Activated T-cell treated with anti-CD3 and anti-CD28 coated beads, Interleukin-2, amount 50 U/mL, for 4 hours (primary cell): Measurements from ENCODE around the gene YIPF2. TPM values are rescaled to one million over a fixed set of nuclear protein-coding genes. Genes with fewer than 3 reads are reported as not detected.

ENCODE experiments used
- ATAC-seq, 2 donors: fragments of 200-7000 bp; cut with Tn5 transposase; one replicate each; pipeline ENCODE4 v1.10.0; 2021
- DNase-seq: peaks from one replicate; pipeline ENCODE4 v3.0.0-alpha.2; 2020
- H3K27me3 Mint-ChIP-seq: one replicate; pipeline ENCODE4 v1.8.0; 2021; ENCODE audit warnings: low read depth, mixed read lengths
- H3K36me3 Mint-ChIP-seq: one replicate; pipeline ENCODE4 v1.8.0; 2022; ENCODE audit warnings: mixed read lengths; ENCODE audit not compliant: insufficient read depth
- H3K4me1 Mint-ChIP-seq: one replicate; pipeline ENCODE4 v1.8.0; 2021; ENCODE audit warnings: low read depth, mixed read lengths
- H3K4me3 Mint-ChIP-seq: one replicate; pipeline ENCODE4 v1.8.0; 2021; ENCODE audit warnings: mild to moderate bottlenecking, moderate library complexity, mixed read lengths
- H3K9me3 Mint-ChIP-seq: one replicate; pipeline ENCODE4 v1.8.0; 2021; ENCODE audit warnings: mixed read lengths
- total RNA-seq, 3 donors: library from RNA; stranded (reverse); gene quantifications; one replicate each; pipeline ENCODE4 v1.2.1, GENCODE V29; 2021

The YIPF2 gene
- total RNA-seq: 10 to 100 TPM; 37.4 to 50.9 (median 47.5) TPM

DNA sequence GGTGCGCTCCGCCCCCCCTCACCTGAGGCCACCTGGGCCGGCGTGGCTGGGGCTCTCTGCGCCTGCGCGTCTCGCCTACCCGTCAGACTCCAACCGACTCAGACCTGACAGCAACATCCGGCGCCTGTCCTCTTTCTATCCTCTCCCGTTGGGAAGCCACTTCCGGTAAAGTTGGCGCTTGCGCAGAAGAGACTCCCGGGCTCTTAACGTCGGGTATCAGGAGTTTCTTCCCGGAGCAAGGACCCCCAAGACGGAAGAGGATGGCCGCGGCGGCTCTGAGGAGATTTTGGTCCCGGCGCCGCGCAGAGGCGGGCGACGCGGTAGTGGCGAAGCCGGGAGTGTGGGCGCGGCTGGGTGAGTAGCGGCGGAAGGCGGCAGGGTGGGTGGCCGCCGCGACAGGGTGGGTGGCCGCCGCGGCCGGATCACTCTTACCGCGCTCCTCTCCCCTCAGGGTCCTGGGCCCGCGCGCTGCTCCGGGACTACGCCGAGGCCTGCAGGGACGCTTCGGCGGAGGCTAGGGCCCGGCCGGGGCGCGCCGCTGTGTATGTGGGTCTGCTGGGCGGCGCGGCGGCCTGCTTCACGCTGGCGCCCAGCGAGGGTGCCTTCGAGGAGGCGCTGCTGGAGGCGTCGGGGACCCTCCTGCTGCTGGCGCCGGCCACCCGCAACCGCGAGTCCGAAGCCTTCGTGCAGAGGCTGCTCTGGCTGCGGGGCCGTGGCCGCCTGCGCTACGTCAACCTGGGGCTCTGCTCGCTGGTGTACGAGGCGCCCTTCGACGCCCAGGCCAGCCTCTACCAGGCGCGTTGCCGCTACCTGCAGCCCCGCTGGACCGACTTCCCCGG lies at the start of gene YIPF2, which contains the start of gene TIMM29:
Gene YIPF2, minus strand, starts transcription at position 77 of the 839 bp plus-strand sequence. CDS start 229 bp downstream, outside the sequence.
Gene TIMM29, plus strand, starts transcription at position 249 of the 839 bp plus-strand sequence. Its CDS starts 12 bp downstream, at position 261.
- peaks cover 19% of the 10 kb centered on the region for H3K4me1 Mint-ChIP-seq
- ATAC-seq (peak; percentile 91), DNase-seq (peak; percentile 93)
- H3K27me3 Mint-ChIP-seq: no peaks in the 10 kb centered on the region
- peaks cover 9% of the 10 kb centered on the region for H3K36me3 Mint-ChIP-seq
- H3K9me3 Mint-ChIP-seq: no peaks in the 10 kb centered on the region
- H3K4me3 Mint-ChIP-seq: peak within 1 kb of the TSS; percentile 92

GRCh38 chr19:10977742-10978092 lies 49.3 kb upstream of the YIPF2 start:
- ATAC-seq: no peak
- H3K27me3 Mint-ChIP-seq: no peaks in the 10 kb centered on the region
- H3K4me1 Mint-ChIP-seq: peaks cover 32% of the 10 kb centered on the region
- no peak for DNase-seq
- no peaks in the 10 kb centered on the region for H3K9me3 Mint-ChIP-seq
- no peak overlapping the region for H3K4me3 Mint-ChIP-seq
- peaks cover 2% of the 10 kb centered on the region for H3K36me3 Mint-ChIP-seq

- ATAC-seq: no peak
These were observed 47.9 kb upstream of the YIPF2 start for GRCh38 chr19:10976131-10976892.

DNA sequence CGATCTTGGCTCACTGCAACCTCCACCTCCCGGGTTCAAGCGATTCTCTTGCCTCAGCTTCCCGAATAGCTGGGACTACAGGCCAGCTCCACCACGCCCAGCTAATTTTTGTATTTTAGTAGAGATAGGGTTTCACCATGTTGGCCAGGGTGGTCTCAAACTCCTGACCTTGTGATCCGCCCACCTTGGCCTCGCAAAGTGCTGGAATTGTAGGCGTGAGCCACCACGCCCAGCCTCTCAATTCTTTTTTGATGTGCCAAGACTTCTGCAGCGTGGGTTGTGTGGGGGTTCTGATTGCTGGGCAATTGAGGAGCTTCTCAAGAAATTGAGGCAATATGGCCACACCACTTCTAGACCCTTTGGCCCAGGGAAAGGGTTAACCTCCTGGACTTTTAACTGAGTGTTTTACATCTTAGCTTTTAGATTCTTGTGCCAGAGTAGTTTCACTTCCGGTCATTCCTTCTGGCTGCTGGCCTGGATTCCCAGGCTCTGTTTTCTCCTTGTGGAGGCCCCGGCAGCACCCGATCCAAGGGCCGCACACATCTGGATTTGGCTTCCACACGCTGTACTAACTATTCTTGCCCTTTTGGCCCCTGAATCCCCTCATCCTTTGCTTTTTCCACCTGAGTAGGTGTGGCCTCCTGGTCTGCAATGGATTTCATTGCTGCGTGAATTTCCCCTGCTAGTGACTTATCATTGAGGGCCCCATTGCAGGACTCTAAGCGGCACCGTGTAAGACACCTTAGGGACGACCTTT lies 47.1 kb upstream of the YIPF2 start:
- ATAC-seq: no peak
- Mint-ChIP-seq H3K4me1 (peaks cover 36% of the 10 kb centered on the region), H3K27me3 (no peaks in the 10 kb centered on the region), H3K9me3 (no peaks in the 10 kb centered on the region), H3K36me3 (no peaks in the 10 kb centered on the region), H3K4me3 (no peak overlapping the region)
- DNase-seq: no peak

More at GRCh38 chr19:10976131-10976892, 47.9 kb upstream of the YIPF2 start:
- peaks cover 33% of the 10 kb centered on the region for H3K4me1 Mint-ChIP-seq
- DNase-seq: no peak
- no peaks in the 10 kb centered on the region for H3K27me3 Mint-ChIP-seq
- H3K36me3 Mint-ChIP-seq: no peaks in the 10 kb centered on the region
- H3K9me3 Mint-ChIP-seq: no peaks in the 10 kb centered on the region
- no peak overlapping the region for H3K4me3 Mint-ChIP-seq

GRCh38 chr19:10971107-10971726 lies 42.8 kb upstream of the YIPF2 start:
- no peak overlapping the region for H3K4me3 Mint-ChIP-seq
- peaks cover 40% of the 10 kb centered on the region for H3K4me1 Mint-ChIP-seq
- no peaks in the 10 kb centered on the region for H3K36me3 Mint-ChIP-seq
- H3K27me3 Mint-ChIP-seq: no peaks in the 10 kb centered on the region
- no peaks in the 10 kb centered on the region for H3K9me3 Mint-ChIP-seq
- ATAC-seq (no peak), DNase-seq (no peak)

- no peak overlapping the region for H3K4me3 Mint-ChIP-seq
- H3K36me3 Mint-ChIP-seq: no peaks in the 10 kb centered on the region
- ATAC-seq (no peak), DNase-seq (no peak)
- no peaks in the 10 kb centered on the region for H3K27me3 Mint-ChIP-seq
- H3K9me3 Mint-ChIP-seq: no peaks in the 10 kb centered on the region
- peaks cover 46% of the 10 kb centered on the region for H3K4me1 Mint-ChIP-seq
These were observed 40.2 kb upstream of the YIPF2 start for GRCh38 chr19:10968527-10969135.

GRCh38 chr19:10966809-10967208 lies 38.4 kb upstream of the YIPF2 start:
- no peak for DNase-seq
- Mint-ChIP-seq H3K36me3 (no peaks in the 10 kb centered on the region), H3K27me3 (no peaks in the 10 kb centered on the region), H3K9me3 (no peaks in the 10 kb centered on the region), H3K4me1 (peaks cover 61% of the 10 kb centered on the region), H3K4me3 (no peak overlapping the region)
- ATAC-seq: no peak

- no peaks in the 10 kb centered on the region for H3K27me3 Mint-ChIP-seq
- no peaks in the 10 kb centered on the region for H3K36me3 Mint-ChIP-seq
- DNase-seq: no peak
- H3K4me3 Mint-ChIP-seq: no peak overlapping the region
- no peaks in the 10 kb centered on the region for H3K9me3 Mint-ChIP-seq
- peaks cover 59% of the 10 kb centered on the region for H3K4me1 Mint-ChIP-seq
- no peak for ATAC-seq
These were observed 37.0 kb upstream of the YIPF2 start for GRCh38 chr19:10965398-10965797.

DNA sequence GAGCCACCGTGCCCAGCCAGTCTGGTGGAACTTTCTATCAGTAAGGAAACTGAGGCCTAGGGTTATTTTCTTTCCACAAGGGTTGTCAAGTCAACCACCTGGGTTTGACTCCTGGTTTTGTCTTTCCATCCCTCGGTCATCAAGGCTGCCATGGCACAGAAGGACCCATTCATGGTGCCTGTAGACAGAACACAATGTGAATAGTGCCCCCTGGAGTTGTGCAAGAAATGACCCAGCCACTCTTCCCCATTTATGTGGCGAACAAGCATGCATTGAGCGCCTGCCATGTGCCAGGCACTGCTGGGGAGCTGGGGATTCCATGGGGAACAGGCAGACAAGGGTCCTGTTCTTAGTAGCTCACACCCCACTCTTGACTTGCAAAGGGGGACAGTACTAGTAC lies 36.5 kb upstream of the YIPF2 start:
- Mint-ChIP-seq H3K9me3 (no peaks in the 10 kb centered on the region), H3K27me3 (no peaks in the 10 kb centered on the region), H3K36me3 (no peaks in the 10 kb centered on the region), H3K4me3 (no peak overlapping the region), H3K4me1 (peaks cover 54% of the 10 kb centered on the region)
- DNase-seq (no peak), ATAC-seq (no peak)

GRCh38 chr19:10963865-10964264 lies 35.4 kb upstream of the YIPF2 start:
- ATAC-seq: no peak
- Mint-ChIP-seq H3K4me1 (peaks cover 52% of the 10 kb centered on the region), H3K36me3 (no peaks in the 10 kb centered on the region), H3K27me3 (no peaks in the 10 kb centered on the region), H3K4me3 (peak overlapping the region; percentile 71), H3K9me3 (no peaks in the 10 kb centered on the region)
- no peak for DNase-seq

DNA sequence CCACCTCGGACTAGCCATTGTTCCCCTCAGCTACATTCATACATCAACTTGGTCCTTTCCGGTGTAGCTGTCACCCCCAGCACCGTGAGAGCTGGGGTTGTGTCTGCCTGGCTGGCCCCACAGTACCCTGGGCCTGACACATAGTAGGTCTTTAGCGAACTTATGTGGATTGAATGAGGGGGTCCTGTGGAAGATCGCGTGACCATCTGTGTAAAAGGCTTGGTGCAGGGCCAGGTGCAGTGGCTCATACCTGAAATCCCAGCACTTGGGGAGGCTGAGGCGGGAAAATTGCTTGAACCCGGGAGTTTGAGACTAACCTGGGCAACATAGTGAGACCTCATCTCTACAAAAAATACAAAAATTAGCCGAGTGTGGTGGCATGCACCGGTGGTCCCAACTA lies 34.4 kb upstream of the YIPF2 start:
- no peak for DNase-seq
- H3K36me3 Mint-ChIP-seq: no peaks in the 10 kb centered on the region
- H3K4me1 Mint-ChIP-seq: peaks cover 43% of the 10 kb centered on the region
- ATAC-seq: no peak
- no peaks in the 10 kb centered on the region for H3K9me3 Mint-ChIP-seq
- peak overlapping the region; percentile 94 for H3K4me3 Mint-ChIP-seq
- H3K27me3 Mint-ChIP-seq: no peaks in the 10 kb centered on the region

GRCh38 chr19:10961073-10961860 lies 32.8 kb upstream of the YIPF2 start:
- H3K36me3 Mint-ChIP-seq: no peaks in the 10 kb centered on the region
- peak; percentile 47 to 49 for ATAC-seq
- no peaks in the 10 kb centered on the region for H3K27me3 Mint-ChIP-seq
- DNase-seq: no peak
- peaks cover 39% of the 10 kb centered on the region for H3K4me1 Mint-ChIP-seq
- H3K4me3 Mint-ChIP-seq: peak overlapping the region; percentile 94
- H3K9me3 Mint-ChIP-seq: no peaks in the 10 kb centered on the region
